Endodermal cell (in vitro differentiated cells): ENCODE results near the gene IGFBP4. TPM values are rescaled to one million over a fixed set of nuclear protein-coding genes. Genes with fewer than 3 reads are reported as not detected.
A peak's percentile ranks its signal among the peaks of the same experiment; 100 is the strongest.

ENCODE experiments used
- DNase-seq: peaks from one replicate; pipeline ENCODE4 v3.0.0-alpha.2; 2017
- H3K27ac ChIP-seq: 2 replicates; pipeline ENCODE4 v1.5.1; 2013; ENCODE audit warnings: mild to moderate bottlenecking, low read depth, low read length, moderate library complexity
- H3K27me3 ChIP-seq: 2 replicates; pipeline ENCODE4 v1.6.1; 2013; ENCODE audit warnings: mild to moderate bottlenecking, low read length, moderate library complexity; ENCODE audit not compliant: insufficient read depth, control insufficient read depth, poor library complexity, severe bottlenecking
- H3K36me3 ChIP-seq: 2 replicates; pipeline ENCODE4 v1.7.0; 2013; ENCODE audit warnings: mild to moderate bottlenecking, low read length, moderate library complexity; ENCODE audit not compliant: control insufficient read depth, insufficient read depth
- H3K4me1 ChIP-seq: one replicate; pipeline ENCODE4 v1.7.0; 2013; ENCODE audit warnings: low read length; ENCODE audit not compliant: control insufficient read depth, insufficient read depth
- H3K4me3 ChIP-seq: 2 replicates; pipeline ENCODE4 v1.5.1; 2013; ENCODE audit warnings: mild to moderate bottlenecking, low read length, moderate library complexity
- H3K9ac ChIP-seq: 2 replicates; pipeline ENCODE4 v1.6.1; 2013; ENCODE audit warnings: mild to moderate bottlenecking, low read length, moderate library complexity; ENCODE audit not compliant: poor library complexity, severe bottlenecking; ENCODE audit errors: extremely low read depth
- H3K9me3 ChIP-seq: 2 replicates; pipeline ENCODE4 v1.6.1; 2013; ENCODE audit warnings: mild to moderate bottlenecking, low read length, moderate library complexity; ENCODE audit not compliant: control insufficient read depth
- H3K27ac Mint-ChIP-seq: 2 replicates; pipeline ENCODE4 v1.8.0; 2020; ENCODE audit warnings: mixed read lengths
- H3K27me3 Mint-ChIP-seq: 2 replicates; pipeline ENCODE4 v1.8.0; 2021; ENCODE audit warnings: mild to moderate bottlenecking, mixed read lengths; ENCODE audit not compliant: insufficient read depth
- H3K36me3 Mint-ChIP-seq: 2 replicates; pipeline ENCODE4 v1.8.0; 2020; ENCODE audit warnings: low read depth, mixed read lengths
- H3K4me1 Mint-ChIP-seq: 2 replicates; pipeline ENCODE4 v1.8.0; 2020; ENCODE audit warnings: mixed read lengths
- H3K4me3 Mint-ChIP-seq: 2 replicates; pipeline ENCODE4 v1.8.0; 2020; ENCODE audit warnings: mild to moderate bottlenecking, moderate library complexity, mixed read lengths
- H3K9me3 Mint-ChIP-seq: 2 replicates; pipeline ENCODE4 v1.8.0; 2020; ENCODE audit warnings: mild to moderate bottlenecking, mixed read lengths
- WGBS, 2 experiments: methylation state at CpG; one replicate each; pipeline versions ENCODE4 v1.1.5 to v1.1.7; 2013; ENCODE audit warnings: missing lambda C conversion rate in 2 of 2, mixed read lengths in 1 of 2; ENCODE audit not compliant: insufficient coverage in 1 of 2, insufficient read length in 1 of 2; 5-methylcytosine and 5-hydroxymethylcytosine counted together
- total RNA-seq, 2 donors: library from RNA; stranded (reverse); fragmentation: NEBNext Ultra II Directional in 1 of 2; extraction: Animal tissue kit (Norgen Biotek cat#: 25700) in 1 of 2; gene quantifications; 2 replicates in 1 of 2; 3 replicates in 1 of 2; pipeline ENCODE4 v1.2.1, GENCODE V29; 2021
- TF ChIP-seq, protein P1 (sequence below): fragments of 200-600 bp; sonication (generic); conservative IDR thresholded peaks from 2 replicates; pipeline ENCODE4 v1.5.0; 2021; ENCODE audit warnings: antibody characterized with exemption, mild to moderate bottlenecking

Gene IGFBP4
- total RNA-seq, 2 donors from 2014 or later, result 58.3 to 69.0 TPM

DNA sequence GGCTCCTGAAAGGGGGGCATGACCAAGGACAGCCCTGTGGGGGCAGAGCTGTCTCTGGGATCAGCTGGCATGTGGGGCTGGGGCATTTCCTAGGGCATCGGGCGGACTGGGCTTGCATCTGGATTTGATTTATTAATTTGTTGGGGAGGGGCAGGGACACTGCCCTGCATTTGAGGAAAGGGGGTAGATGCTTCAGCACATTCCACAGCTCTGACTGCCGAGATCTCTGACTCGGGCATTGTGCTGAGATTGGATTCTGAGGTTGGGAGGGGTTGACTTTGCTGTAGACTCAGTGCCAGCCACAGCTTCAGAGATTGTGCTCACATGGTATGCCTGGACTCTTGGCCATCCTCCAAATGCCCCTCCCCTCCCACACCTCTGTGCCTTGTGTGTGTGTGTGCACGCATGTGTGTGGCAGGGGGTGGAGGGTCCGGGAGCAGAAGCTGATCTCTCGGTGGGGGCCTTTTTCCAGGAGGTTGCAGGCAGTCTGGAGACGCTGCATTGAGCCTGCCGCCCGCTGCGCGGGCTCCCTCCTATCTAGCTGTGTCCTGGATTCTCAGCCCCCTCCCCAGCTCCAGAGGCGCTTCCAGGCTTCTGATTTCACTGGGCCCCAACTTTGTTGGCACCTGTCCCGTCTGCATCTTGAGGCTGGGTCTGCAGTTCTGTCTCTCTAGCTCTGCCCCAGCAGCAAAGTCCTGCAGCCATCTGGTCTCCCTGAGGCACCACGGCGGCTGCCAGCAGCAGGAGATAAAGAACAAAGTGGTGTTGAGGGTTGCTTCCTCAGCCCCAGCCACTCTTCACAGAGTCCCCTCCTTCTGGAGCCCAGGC, 14.9 kb downstream of the IGFBP4 start:
- no peaks in the 10 kb centered on the region for H3K27me3 ChIP-seq
- H3K9me3 Mint-ChIP-seq, result no peaks in the 10 kb centered on the region
- 83 to 88% methylated on average over 4 to 16 of the region's 16 CpGs for WGBS, 2 experiments
- H3K9ac ChIP-seq, result no peak overlapping the region
- H3K4me3 Mint-ChIP-seq, result no peak overlapping the region
- no peak for DNase-seq
- H3K36me3 Mint-ChIP-seq, result peaks cover 28% of the 10 kb centered on the region
- H3K36me3 ChIP-seq, result no peaks in the 10 kb centered on the region
- H3K4me1 Mint-ChIP-seq, result peaks cover 19% of the 10 kb centered on the region
- H3K4me1 ChIP-seq, result peaks cover 11% of the 10 kb centered on the region
- no peaks in the 10 kb centered on the region for H3K9me3 ChIP-seq
- H3K4me3 ChIP-seq, result no peak overlapping the region
- TF ChIP-seq, protein P1, sequence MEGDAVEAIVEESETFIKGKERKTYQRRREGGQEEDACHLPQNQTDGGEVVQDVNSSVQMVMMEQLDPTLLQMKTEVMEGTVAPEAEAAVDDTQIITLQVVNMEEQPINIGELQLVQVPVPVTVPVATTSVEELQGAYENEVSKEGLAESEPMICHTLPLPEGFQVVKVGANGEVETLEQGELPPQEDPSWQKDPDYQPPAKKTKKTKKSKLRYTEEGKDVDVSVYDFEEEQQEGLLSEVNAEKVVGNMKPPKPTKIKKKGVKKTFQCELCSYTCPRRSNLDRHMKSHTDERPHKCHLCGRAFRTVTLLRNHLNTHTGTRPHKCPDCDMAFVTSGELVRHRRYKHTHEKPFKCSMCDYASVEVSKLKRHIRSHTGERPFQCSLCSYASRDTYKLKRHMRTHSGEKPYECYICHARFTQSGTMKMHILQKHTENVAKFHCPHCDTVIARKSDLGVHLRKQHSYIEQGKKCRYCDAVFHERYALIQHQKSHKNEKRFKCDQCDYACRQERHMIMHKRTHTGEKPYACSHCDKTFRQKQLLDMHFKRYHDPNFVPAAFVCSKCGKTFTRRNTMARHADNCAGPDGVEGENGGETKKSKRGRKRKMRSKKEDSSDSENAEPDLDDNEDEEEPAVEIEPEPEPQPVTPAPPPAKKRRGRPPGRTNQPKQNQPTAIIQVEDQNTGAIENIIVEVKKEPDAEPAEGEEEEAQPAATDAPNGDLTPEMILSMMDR, result no peak
- H3K27ac ChIP-seq, result peak overlapping the region; percentile 41
- peak overlapping the region; percentile 82 for H3K27ac Mint-ChIP-seq
- no peaks in the 10 kb centered on the region for H3K27me3 Mint-ChIP-seq

DNA sequence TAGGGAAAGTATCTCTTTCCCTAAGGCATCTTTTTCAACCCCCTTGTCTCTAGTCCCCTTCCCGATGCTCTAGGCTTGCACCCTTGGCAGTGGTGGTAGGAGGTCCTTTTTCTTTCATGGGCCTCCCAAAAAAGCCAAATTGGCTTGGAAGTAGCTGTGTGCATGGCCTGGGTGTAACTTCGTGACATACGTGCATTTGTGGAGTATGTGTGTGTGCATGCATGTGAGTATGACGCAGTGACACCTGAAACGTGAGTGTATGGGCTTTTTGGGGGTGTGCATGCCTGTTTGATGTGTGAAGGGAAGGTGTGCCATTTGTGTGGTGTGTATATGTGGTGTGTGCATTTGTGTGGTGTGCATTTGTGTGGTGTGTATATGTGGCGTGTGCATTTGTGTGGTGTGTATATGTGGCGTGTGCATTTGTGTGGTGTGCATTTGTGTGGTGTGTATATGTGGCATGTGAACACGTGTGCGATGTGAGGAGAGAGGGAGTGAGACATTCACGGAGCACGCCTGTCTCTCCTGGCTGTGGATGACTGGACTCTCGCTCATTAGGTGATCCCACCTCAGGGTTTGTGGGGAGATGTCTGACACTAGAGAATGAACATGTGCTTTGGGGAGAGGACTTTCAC, 15.7 kb downstream of the IGFBP4 start:
- Mint-ChIP-seq H3K27ac (peak overlapping the region; percentile 6), H3K36me3 (peaks cover 22% of the 10 kb centered on the region), H3K9me3 (no peaks in the 10 kb centered on the region), H3K27me3 (no peaks in the 10 kb centered on the region), H3K4me1 (peaks cover 21% of the 10 kb centered on the region), H3K4me3 (no peak overlapping the region)
- Histone ChIP-seq H3K4me3 (no peak overlapping the region), H3K27ac (peak overlapping the region; percentile 41), H3K36me3 (no peaks in the 10 kb centered on the region), H3K4me1 (peaks cover 11% of the 10 kb centered on the region), H3K9ac (no peak overlapping the region), H3K9me3 (no peaks in the 10 kb centered on the region), H3K27me3 (no peaks in the 10 kb centered on the region)
- 98 to 100% methylated on average over 4 to 12 of the region's 12 CpGs for WGBS, 2 experiments
- TF ChIP-seq, protein P1, result no peak
- no peak for DNase-seq

DNA sequence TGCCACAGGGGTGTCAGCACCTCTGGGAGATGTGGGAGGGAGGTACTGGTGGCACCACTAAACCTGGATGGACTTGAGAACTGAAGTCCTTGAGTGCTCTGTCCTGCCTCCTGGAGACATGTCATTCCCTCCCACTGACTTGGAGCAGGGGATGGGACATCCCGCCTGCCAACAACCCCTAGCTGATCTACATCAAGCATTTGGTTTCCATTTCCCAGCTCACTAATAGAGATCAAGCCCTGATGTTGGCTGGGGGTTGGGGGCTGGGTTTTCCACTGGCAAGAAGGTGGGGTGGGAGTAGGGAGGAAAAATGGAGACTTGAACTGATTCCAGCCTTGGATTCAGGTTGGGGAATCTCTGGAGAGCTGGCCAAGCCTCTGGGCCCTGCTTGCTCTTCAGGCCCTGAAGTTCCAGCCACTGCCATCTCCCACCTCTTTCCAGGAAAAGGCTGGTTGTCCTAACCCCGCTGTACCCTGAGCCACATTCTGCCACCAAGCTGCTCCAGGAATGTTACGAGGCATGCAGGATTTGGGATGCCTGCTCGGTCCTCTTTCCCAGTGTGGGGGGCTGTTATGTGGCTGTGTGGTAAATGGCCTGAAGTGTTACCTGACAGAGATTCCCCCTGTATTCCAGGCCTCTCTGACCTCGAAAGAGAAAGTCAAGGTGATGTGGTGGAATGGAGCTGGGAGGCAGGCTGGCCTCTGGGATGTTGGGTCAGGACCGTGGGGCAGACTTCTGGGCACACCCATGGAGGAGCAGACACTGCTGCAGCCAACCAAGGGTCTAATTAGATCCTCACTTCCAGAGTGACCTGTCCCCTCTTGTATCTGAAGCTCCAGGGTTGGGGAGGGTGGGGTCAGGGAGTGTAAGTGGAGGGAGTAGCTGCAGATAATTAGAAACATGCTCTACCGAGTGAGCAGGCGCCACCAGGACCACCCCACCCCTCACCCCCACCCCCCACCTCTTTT, 16.7 kb downstream of the IGFBP4 start:
- TF ChIP-seq, protein P1, result no peak
- 86 to 93% methylated on average over 3 to 6 of the region's 8 CpGs for WGBS, 2 experiments
- Histone ChIP-seq H3K36me3 (no peaks in the 10 kb centered on the region), H3K9me3 (no peaks in the 10 kb centered on the region), H3K4me1 (peaks cover 11% of the 10 kb centered on the region), H3K9ac (no peak overlapping the region), H3K27ac (no peak overlapping the region), H3K27me3 (no peaks in the 10 kb centered on the region), H3K4me3 (no peak overlapping the region)
- H3K9me3 Mint-ChIP-seq, result no peaks in the 10 kb centered on the region
- no peaks in the 10 kb centered on the region for H3K27me3 Mint-ChIP-seq
- peaks cover 13% of the 10 kb centered on the region for H3K36me3 Mint-ChIP-seq
- no peak overlapping the region for H3K4me3 Mint-ChIP-seq
- no peak for DNase-seq
- H3K27ac Mint-ChIP-seq, result no peak overlapping the region
- peaks cover 21% of the 10 kb centered on the region for H3K4me1 Mint-ChIP-seq
